ENCODE results near the gene CR1L. TPM values are rescaled to one million over a fixed set of nuclear protein-coding genes. Genes with fewer than 3 reads are reported as not detected.
"Not testable (repeated sequence)": the region's sequence is repeated elsewhere in the genome, so short reads cannot be mapped to it uniquely, and the experiment has no call there.

CR1L gene
- total RNA-seq, 1 donor from 2014 or later, result 0.60 TPM

GRCh38 chr1:207628776-207629175 lies 16.2 kb upstream of the CR1L start:
- no peaks in the 10 kb centered on the region for H3K4me1 Mint-ChIP-seq

GRCh38 chr1:207631137-207631536 lies 13.8 kb upstream of the CR1L start:
- Mint-ChIP-seq H3K4me3 (no peak overlapping the region), H3K36me3 (ENCODE audit: low read depth) (peaks cover 66% of the 10 kb centered on the region), H3K27ac (no peak overlapping the region), H3K4me1 (no peaks in the 10 kb centered on the region), H3K27me3 (no peaks in the 10 kb centered on the region), H3K9me3 (no peaks in the 10 kb centered on the region)
- DNase-seq, result no peak
- CTCF ChIA-PET, result no interaction called here
- POLR2A ChIA-PET, result no interaction called here
- intact Hi-C loops (cut with micrococcal nuclease), result no loop called here
- no peak for ATAC-seq (ENCODE audit: low read depth)
- no peak for TF ChIP-seq CTCF (IDR thresholded peaks at IDR 0.05)

More at GRCh38 chr1:207628776-207629175, 16.2 kb upstream of the CR1L start:
- POLR2A ChIA-PET, result no interaction called here
- H3K27me3 Mint-ChIP-seq, result no peaks in the 10 kb centered on the region
- peaks cover 69% of the 10 kb centered on the region for H3K36me3 Mint-ChIP-seq (ENCODE audit: low read depth)
- CTCF ChIA-PET, result interaction anchor here (0.7 kb wide), 1 partner anchor 9 kb away, joined by 3 read pairs; no protein-coding TSS in a partner anchor
- intact Hi-C loops (cut with micrococcal nuclease), result no loop called here
- no peak overlapping the region for H3K4me3 Mint-ChIP-seq
- DNase-seq (no peak), ATAC-seq (ENCODE audit: low read depth) (no peak)
- TF ChIP-seq CTCF (IDR thresholded peaks at IDR 0.05), result no peak
- peaks cover 1% of the 10 kb centered on the region for H3K9me3 Mint-ChIP-seq
- no peak overlapping the region for H3K27ac Mint-ChIP-seq

- no peaks in the 10 kb centered on the region for H3K9me3 Mint-ChIP-seq
- H3K36me3 Mint-ChIP-seq (ENCODE audit: low read depth), result peaks cover 67% of the 10 kb centered on the region
- ATAC-seq (ENCODE audit: low read depth) (no peak), DNase-seq (no peak)
- no peaks in the 10 kb centered on the region for H3K27me3 Mint-ChIP-seq
- no peak for TF ChIP-seq CTCF (IDR thresholded peaks at IDR 0.05)
- intact Hi-C loops (cut with micrococcal nuclease), result no loop called here
- POLR2A ChIA-PET, result no interaction called here
- H3K4me1 Mint-ChIP-seq, result no peaks in the 10 kb centered on the region
- H3K4me3 Mint-ChIP-seq, result no peak overlapping the region
- CTCF ChIA-PET, result no interaction called here
- no peak overlapping the region for H3K27ac Mint-ChIP-seq
Measured at GRCh38 chr1:207633226-207633625, 11.7 kb upstream of the CR1L start.

GRCh38 chr1:207633699-207634289 lies 11.1 kb upstream of the CR1L start:
- CTCF ChIA-PET; H3K4me1 Mint-ChIP-seq; H3K27me3 Mint-ChIP-seq; H3K9me3 Mint-ChIP-seq; intact Hi-C loops (cut with micrococcal nuclease); POLR2A ChIA-PET; DNase-seq; H3K27ac Mint-ChIP-seq; ATAC-seq (ENCODE audit: low read depth); H3K4me3 Mint-ChIP-seq: not testable (repeated sequence)
- peaks cover 69% of the 10 kb centered on the region for H3K36me3 Mint-ChIP-seq (ENCODE audit: low read depth)

GRCh38 chr1:207634293-207634692 lies 10.6 kb upstream of the CR1L start:
- H3K27ac Mint-ChIP-seq; POLR2A ChIA-PET; H3K27me3 Mint-ChIP-seq; DNase-seq; H3K4me1 Mint-ChIP-seq; ATAC-seq (ENCODE audit: low read depth); intact Hi-C loops (cut with micrococcal nuclease); H3K9me3 Mint-ChIP-seq; H3K4me3 Mint-ChIP-seq: not testable (repeated sequence)
- CTCF ChIA-PET, result interaction anchor here (0.6 kb wide), 1 partner anchor 14 kb away, joined by 3 read pairs; no protein-coding TSS in a partner anchor
- peaks cover 68% of the 10 kb centered on the region for H3K36me3 Mint-ChIP-seq (ENCODE audit: low read depth)

- H3K36me3 Mint-ChIP-seq (ENCODE audit: low read depth), result peaks cover 70% of the 10 kb centered on the region
- H3K4me1 Mint-ChIP-seq; DNase-seq; POLR2A ChIA-PET; H3K9me3 Mint-ChIP-seq; intact Hi-C loops (cut with micrococcal nuclease); H3K4me3 Mint-ChIP-seq; CTCF ChIA-PET; H3K27me3 Mint-ChIP-seq; H3K27ac Mint-ChIP-seq; ATAC-seq (ENCODE audit: low read depth): not testable (repeated sequence)
Measured at GRCh38 chr1:207635569-207636186, 9.3 kb upstream of the CR1L start.

GRCh38 chr1:207638487-207639145 lies 6.3 kb upstream of the CR1L start:
- CTCF ChIA-PET; DNase-seq; H3K4me3 Mint-ChIP-seq; POLR2A ChIA-PET; H3K27ac Mint-ChIP-seq; intact Hi-C loops (cut with micrococcal nuclease); H3K27me3 Mint-ChIP-seq; H3K9me3 Mint-ChIP-seq; ATAC-seq (ENCODE audit: low read depth); H3K4me1 Mint-ChIP-seq: not testable (repeated sequence)
- H3K36me3 Mint-ChIP-seq (ENCODE audit: low read depth), result peaks cover 51% of the 10 kb centered on the region

GRCh38 chr1:207639362-207639761 lies 5.6 kb upstream of the CR1L start:
- intact Hi-C loops (cut with micrococcal nuclease); H3K4me1 Mint-ChIP-seq; CTCF ChIA-PET; ATAC-seq (ENCODE audit: low read depth); H3K4me3 Mint-ChIP-seq; DNase-seq; H3K27me3 Mint-ChIP-seq; H3K27ac Mint-ChIP-seq; H3K9me3 Mint-ChIP-seq; POLR2A ChIA-PET: not testable (repeated sequence)
- peaks cover 44% of the 10 kb centered on the region for H3K36me3 Mint-ChIP-seq (ENCODE audit: low read depth)

All from activated B cell treated with CpG ODN at 0.5 μM for 24 hours (primary cell).